ENCODE measurements around the gene PLEKHH1. TPM values are rescaled to one million over a fixed set of nuclear protein-coding genes. Genes with fewer than 3 reads are reported as not detected.

Gene PLEKHH1
- total RNA-seq, 2 donors from 2014 or later = 59.9 to 61.1 TPM

GRCh38 chr14:67630938-67631337, 97.8 kb downstream of the PLEKHH1 start:
- 93 to 97% methylated on average over 4 to 5 of the region's 5 CpGs for WGBS, 2 experiments (ENCODE audit: insufficient coverage in 1 of 2, insufficient read length in 1 of 2)
- Histone ChIP-seq H3K9me3 (ENCODE audit: control insufficient read depth, low read length) (no peaks in the 10 kb centered on the region), H3K27ac (ENCODE audit: low read depth, low read length) (no peak overlapping the region), H3K27me3 (ENCODE audit: control insufficient read depth, insufficient read depth, low read length, poor library complexity, severe bottlenecking) (no peaks in the 10 kb centered on the region), H3K4me3 (ENCODE audit: low read length) (no peak overlapping the region), H3K36me3 (ENCODE audit: control insufficient read depth, insufficient read depth, low read length) (no peaks in the 10 kb centered on the region), H3K4me1 (ENCODE audit: control insufficient read depth, insufficient read depth, low read length) (no peaks in the 10 kb centered on the region), H3K9ac (ENCODE audit: extremely low read depth, low read length, poor library complexity, severe bottlenecking) (no peak overlapping the region)
- H3K4me3 Mint-ChIP-seq = no peak overlapping the region
- peaks cover 19% of the 10 kb centered on the region for H3K36me3 Mint-ChIP-seq (ENCODE audit: low read depth)
- no peaks in the 10 kb centered on the region for H3K27me3 Mint-ChIP-seq (ENCODE audit: insufficient read depth)
- no peak for DNase-seq
- no peaks in the 10 kb centered on the region for H3K9me3 Mint-ChIP-seq
- no peaks in the 10 kb centered on the region for H3K4me1 Mint-ChIP-seq
- H3K27ac Mint-ChIP-seq = no peak overlapping the region
- TF ChIP-seq CTCF (conservative IDR thresholded peaks at IDR 0.05) = no peak

- H3K4me3 Mint-ChIP-seq = no peak overlapping the region
- no peak for DNase-seq
- H3K27me3 Mint-ChIP-seq (ENCODE audit: insufficient read depth) = no peaks in the 10 kb centered on the region
- H3K36me3 Mint-ChIP-seq (ENCODE audit: low read depth) = peaks cover 19% of the 10 kb centered on the region
- Histone ChIP-seq H3K27me3 (ENCODE audit: control insufficient read depth, insufficient read depth, low read length, poor library complexity, severe bottlenecking) (no peaks in the 10 kb centered on the region), H3K4me3 (ENCODE audit: low read length) (no peak overlapping the region), H3K9me3 (ENCODE audit: control insufficient read depth, low read length) (no peaks in the 10 kb centered on the region), H3K9ac (ENCODE audit: extremely low read depth, low read length, poor library complexity, severe bottlenecking) (no peak overlapping the region), H3K36me3 (ENCODE audit: control insufficient read depth, insufficient read depth, low read length) (no peaks in the 10 kb centered on the region), H3K4me1 (ENCODE audit: control insufficient read depth, insufficient read depth, low read length) (no peaks in the 10 kb centered on the region), H3K27ac (ENCODE audit: low read depth, low read length) (no peak overlapping the region)
- no peaks in the 10 kb centered on the region for H3K4me1 Mint-ChIP-seq
- no peak overlapping the region for H3K27ac Mint-ChIP-seq
- H3K9me3 Mint-ChIP-seq = no peaks in the 10 kb centered on the region
- no peak for TF ChIP-seq CTCF (conservative IDR thresholded peaks at IDR 0.05)
- WGBS, 2 experiments (ENCODE audit: insufficient coverage in 1 of 2, insufficient read length in 1 of 2) = 91 to 96% methylated on average over 4 to 5 of the region's 5 CpGs
These were observed 100.5 kb downstream of the PLEKHH1 start for GRCh38 chr14:67633451-67634147.

GRCh38 chr14:67636361-67636919, 103.3 kb downstream of the PLEKHH1 start:
- WGBS, 2 experiments (ENCODE audit: insufficient coverage in 1 of 2, insufficient read length in 1 of 2) = 95 to 100% methylated on average over 2 to 3 of the region's 3 CpGs
- H3K9ac ChIP-seq (ENCODE audit: extremely low read depth, low read length, poor library complexity, severe bottlenecking) = no peak overlapping the region
- TF ChIP-seq CTCF (conservative IDR thresholded peaks at IDR 0.05) = no peak
- no peaks in the 10 kb centered on the region for H3K9me3 ChIP-seq (ENCODE audit: control insufficient read depth, low read length)
- H3K27me3 Mint-ChIP-seq (ENCODE audit: insufficient read depth) = no peaks in the 10 kb centered on the region
- H3K4me3 ChIP-seq (ENCODE audit: low read length) = no peak overlapping the region
- H3K27ac Mint-ChIP-seq = no peak overlapping the region
- no peaks in the 10 kb centered on the region for H3K36me3 ChIP-seq (ENCODE audit: control insufficient read depth, insufficient read depth, low read length)
- H3K4me3 Mint-ChIP-seq = no peak overlapping the region
- H3K36me3 Mint-ChIP-seq (ENCODE audit: low read depth) = peaks cover 10% of the 10 kb centered on the region
- H3K27ac ChIP-seq (ENCODE audit: low read depth, low read length) = no peak overlapping the region
- no peaks in the 10 kb centered on the region for H3K4me1 ChIP-seq (ENCODE audit: control insufficient read depth, insufficient read depth, low read length)
- no peaks in the 10 kb centered on the region for H3K9me3 Mint-ChIP-seq
- H3K27me3 ChIP-seq (ENCODE audit: control insufficient read depth, insufficient read depth, low read length, poor library complexity, severe bottlenecking) = no peaks in the 10 kb centered on the region
- no peak for DNase-seq
- H3K4me1 Mint-ChIP-seq = no peaks in the 10 kb centered on the region
